PFSK-1 (cell line): ENCODE data around the gene LAMA3.

Experiments
- FOXP2 ChIP-seq: optimal IDR thresholded peaks from 2 replicates; pipeline ENCODE3; 2011; ENCODE audit warnings: borderline replicate concordance, control low read depth, inconsistent platforms; ENCODE audit not compliant: insufficient read depth; ENCODE audit errors: extremely low read length, extremely low read depth
- POLR2AphosphoS5 ChIP-seq: IDR thresholded peaks from 2 replicates; pipeline ENCODE4 v1.6.1; 2012; ENCODE audit warnings: low read depth, mild to moderate bottlenecking, control low read depth, low read length, moderate library complexity
- REST ChIP-seq, 2 experiments: IDR thresholded peaks; 2 replicates each; pipeline versions ENCODE4 v1.6.1 to v1.8.0; 2011 to 2012; ENCODE audit warnings: low read depth in 2 of 2, low read length in 2 of 2, control low read depth in 1 of 2, inconsistent platforms in 1 of 2, mild to moderate bottlenecking in 1 of 2, moderate library complexity in 1 of 2; ENCODE audit not compliant: insufficient read depth in 1 of 2
- SIN3A ChIP-seq: IDR thresholded peaks from 2 replicates; pipeline ENCODE4 v1.6.1; 2012; ENCODE audit warnings: mild to moderate bottlenecking, low read length, moderate library complexity, borderline replicate concordance; ENCODE audit not compliant: insufficient read depth
- TAF1 ChIP-seq: IDR thresholded peaks from 2 replicates; pipeline ENCODE4 v1.6.1; 2012; ENCODE audit warnings: low read length, control low read depth, borderline replicate concordance; ENCODE audit not compliant: insufficient read depth

GRCh38 chr18:23712445-23712844 is 23.2 kb downstream of the LAMA3 start:
- no peak for TF ChIP-seq POLR2AphosphoS5
- no peak for TF ChIP-seq REST (IDR thresholded peaks at IDR 0.05; ENCODE audit: insufficient read depth in 1 of 2, low read depth in 2 of 2, low read length in 2 of 2)
- no peak for TF ChIP-seq FOXP2
- no peak for TF ChIP-seq SIN3A
- TF ChIP-seq TAF1: no peak
